ENCODE measurements around the gene PSG7. TPM values are rescaled to one million over a fixed set of nuclear protein-coding genes. Genes with fewer than 3 reads are reported as not detected.
"Not testable (repeated sequence)": the region's sequence is repeated elsewhere in the genome, so short reads cannot be mapped to it uniquely, and the experiment has no call there.

The PSG7 gene
- polyA plus RNA-seq, 1 donor from 2014 or later: not detected

- not testable (repeated sequence) for H3K79me2 ChIP-seq (replicated peaks; ENCODE audit: insufficient read depth, low read length); H3K9me3 ChIP-seq (ENCODE audit: low read length); H3K4me3 ChIP-seq (ENCODE audit: low read length); H3F3A ChIP-seq (ENCODE audit: insufficient read depth, low read length, poor library complexity, severe bottlenecking); H3K9me2 ChIP-seq (ENCODE audit: insufficient read depth, low read length); H3K27me3 ChIP-seq (ENCODE audit: insufficient read depth, low read depth, low read length); H3K27ac ChIP-seq (ENCODE audit: low read length); H2AFZ ChIP-seq (ENCODE audit: low read depth, low read length); H4K20me1 ChIP-seq (ENCODE audit: insufficient read depth); H3K36me3 ChIP-seq (ENCODE audit: insufficient read depth, low read length); H3K9ac ChIP-seq (ENCODE audit: low read length); H3K4me2 ChIP-seq (ENCODE audit: low read length)
Measured at GRCh38 chr19:42913516-42913915, 23.5 kb downstream of the PSG7 start.

GRCh38 chr19:42912941-42913340 lies 24.1 kb downstream of the PSG7 start:
- H3K4me2 ChIP-seq (ENCODE audit: low read length); H3K79me2 ChIP-seq (replicated peaks; ENCODE audit: insufficient read depth, low read length); H2AFZ ChIP-seq (ENCODE audit: low read depth, low read length); H3K27me3 ChIP-seq (ENCODE audit: insufficient read depth, low read depth, low read length); H3K36me3 ChIP-seq (ENCODE audit: insufficient read depth, low read length); H4K20me1 ChIP-seq (ENCODE audit: insufficient read depth); H3K4me3 ChIP-seq (ENCODE audit: low read length); H3K9ac ChIP-seq (ENCODE audit: low read length); H3F3A ChIP-seq (ENCODE audit: insufficient read depth, low read length, poor library complexity, severe bottlenecking); H3K27ac ChIP-seq (ENCODE audit: low read length); H3K9me3 ChIP-seq (ENCODE audit: low read length); H3K9me2 ChIP-seq (ENCODE audit: insufficient read depth, low read length): not testable (repeated sequence)

- H2AFZ ChIP-seq (ENCODE audit: low read depth, low read length); H3K4me2 ChIP-seq (ENCODE audit: low read length); H3K27me3 ChIP-seq (ENCODE audit: insufficient read depth, low read depth, low read length); H3K9ac ChIP-seq (ENCODE audit: low read length); H3K27ac ChIP-seq (ENCODE audit: low read length); H3K36me3 ChIP-seq (ENCODE audit: insufficient read depth, low read length); H3K4me3 ChIP-seq (ENCODE audit: low read length); H3F3A ChIP-seq (ENCODE audit: insufficient read depth, low read length, poor library complexity, severe bottlenecking); H4K20me1 ChIP-seq (ENCODE audit: insufficient read depth); H3K79me2 ChIP-seq (replicated peaks; ENCODE audit: insufficient read depth, low read length); H3K9me2 ChIP-seq (ENCODE audit: insufficient read depth, low read length); H3K9me3 ChIP-seq (ENCODE audit: low read length): not testable (repeated sequence)
Measured at GRCh38 chr19:42911731-42912130, 25.3 kb downstream of the PSG7 start.

- H3K4me3 ChIP-seq (ENCODE audit: low read length); H3K27me3 ChIP-seq (ENCODE audit: insufficient read depth, low read depth, low read length); H3K9ac ChIP-seq (ENCODE audit: low read length); H4K20me1 ChIP-seq (ENCODE audit: insufficient read depth); H2AFZ ChIP-seq (ENCODE audit: low read depth, low read length); H3K79me2 ChIP-seq (replicated peaks; ENCODE audit: insufficient read depth, low read length); H3K27ac ChIP-seq (ENCODE audit: low read length); H3K4me2 ChIP-seq (ENCODE audit: low read length); H3K9me3 ChIP-seq (ENCODE audit: low read length); H3K36me3 ChIP-seq (ENCODE audit: insufficient read depth, low read length); H3F3A ChIP-seq (ENCODE audit: insufficient read depth, low read length, poor library complexity, severe bottlenecking); H3K9me2 ChIP-seq (ENCODE audit: insufficient read depth, low read length): not testable (repeated sequence)
Measured at GRCh38 chr19:42906162-42906561, 30.8 kb downstream of the PSG7 start.

- H4K20me1 ChIP-seq (ENCODE audit: insufficient read depth); H3K79me2 ChIP-seq (replicated peaks; ENCODE audit: insufficient read depth, low read length); H3K4me3 ChIP-seq (ENCODE audit: low read length); H3K4me2 ChIP-seq (ENCODE audit: low read length); H3K9ac ChIP-seq (ENCODE audit: low read length); H3K9me3 ChIP-seq (ENCODE audit: low read length); H3K27ac ChIP-seq (ENCODE audit: low read length); H3K9me2 ChIP-seq (ENCODE audit: insufficient read depth, low read length); H2AFZ ChIP-seq (ENCODE audit: low read depth, low read length); H3K36me3 ChIP-seq (ENCODE audit: insufficient read depth, low read length); H3K27me3 ChIP-seq (ENCODE audit: insufficient read depth, low read depth, low read length); H3F3A ChIP-seq (ENCODE audit: insufficient read depth, low read length, poor library complexity, severe bottlenecking): not testable (repeated sequence)
Measured at GRCh38 chr19:42900561-42900960, 36.4 kb downstream of the PSG7 start.

- H4K20me1 ChIP-seq (ENCODE audit: insufficient read depth); H3F3A ChIP-seq (ENCODE audit: insufficient read depth, low read length, poor library complexity, severe bottlenecking); H3K4me3 ChIP-seq (ENCODE audit: low read length); H3K27me3 ChIP-seq (ENCODE audit: insufficient read depth, low read depth, low read length); H3K79me2 ChIP-seq (replicated peaks; ENCODE audit: insufficient read depth, low read length); H3K9me3 ChIP-seq (ENCODE audit: low read length); H3K9me2 ChIP-seq (ENCODE audit: insufficient read depth, low read length); H3K9ac ChIP-seq (ENCODE audit: low read length); H3K36me3 ChIP-seq (ENCODE audit: insufficient read depth, low read length); H2AFZ ChIP-seq (ENCODE audit: low read depth, low read length); H3K4me2 ChIP-seq (ENCODE audit: low read length); H3K27ac ChIP-seq (ENCODE audit: low read length): not testable (repeated sequence)
Measured at GRCh38 chr19:42899674-42900073, 37.3 kb downstream of the PSG7 start.

- H3K27me3 ChIP-seq (ENCODE audit: insufficient read depth, low read depth, low read length); H3F3A ChIP-seq (ENCODE audit: insufficient read depth, low read length, poor library complexity, severe bottlenecking); H3K4me3 ChIP-seq (ENCODE audit: low read length); H3K9me3 ChIP-seq (ENCODE audit: low read length); H3K36me3 ChIP-seq (ENCODE audit: insufficient read depth, low read length); H3K9me2 ChIP-seq (ENCODE audit: insufficient read depth, low read length); H3K9ac ChIP-seq (ENCODE audit: low read length); H3K4me2 ChIP-seq (ENCODE audit: low read length); H3K79me2 ChIP-seq (replicated peaks; ENCODE audit: insufficient read depth, low read length); H3K27ac ChIP-seq (ENCODE audit: low read length); H4K20me1 ChIP-seq (ENCODE audit: insufficient read depth); H2AFZ ChIP-seq (ENCODE audit: low read depth, low read length): not testable (repeated sequence)
Measured at GRCh38 chr19:42899110-42899509, 37.9 kb downstream of the PSG7 start.

- H3K4me3 ChIP-seq (ENCODE audit: low read length); H3K27me3 ChIP-seq (ENCODE audit: insufficient read depth, low read depth, low read length); H3F3A ChIP-seq (ENCODE audit: insufficient read depth, low read length, poor library complexity, severe bottlenecking); H3K9me3 ChIP-seq (ENCODE audit: low read length); H3K9me2 ChIP-seq (ENCODE audit: insufficient read depth, low read length); H3K4me2 ChIP-seq (ENCODE audit: low read length); H3K79me2 ChIP-seq (replicated peaks; ENCODE audit: insufficient read depth, low read length); H3K9ac ChIP-seq (ENCODE audit: low read length); H2AFZ ChIP-seq (ENCODE audit: low read depth, low read length); H3K36me3 ChIP-seq (ENCODE audit: insufficient read depth, low read length); H3K27ac ChIP-seq (ENCODE audit: low read length); H4K20me1 ChIP-seq (ENCODE audit: insufficient read depth): not testable (repeated sequence)
Measured at GRCh38 chr19:42898656-42899055, 38.4 kb downstream of the PSG7 start.

All from neural cell (in vitro differentiated cells).